ENCODE results near the gene NLRC5. TPM values are rescaled to one million over a fixed set of nuclear protein-coding genes. Genes with fewer than 3 reads are reported as not detected.

Gene NLRC5
- total RNA-seq, 1 donor from 2014 or later, result 0.26 TPM

- Mint-ChIP-seq H3K27me3 (ENCODE audit: low read depth) (peaks cover 9% of the 10 kb centered on the region), H3K36me3 (ENCODE audit: low read depth) (no peaks in the 10 kb centered on the region)
Measured at GRCh38 chr16:56980792-56981724, 8.3 kb upstream of the NLRC5 start.

GRCh38 chr16:56981729-56982271 is 7.6 kb upstream of the NLRC5 start:
- no peak for TF ChIP-seq CTCF (conservative IDR thresholded peaks at IDR 0.05)
- no peak for DNase-seq (ENCODE audit: low read depth, low spot score)
- peaks cover 11% of the 10 kb centered on the region for H3K27me3 Mint-ChIP-seq (ENCODE audit: low read depth)
- H3K9me3 Mint-ChIP-seq, result no peaks in the 10 kb centered on the region
- no peak overlapping the region for H3K27ac Mint-ChIP-seq (ENCODE audit: unreplicated experiment)
- H3K4me1 Mint-ChIP-seq, result no peaks in the 10 kb centered on the region
- no peaks in the 10 kb centered on the region for H3K36me3 Mint-ChIP-seq (ENCODE audit: low read depth)
- H3K4me3 Mint-ChIP-seq, result no peak overlapping the region

More at GRCh38 chr16:56980792-56981724, 8.3 kb upstream of the NLRC5 start:
- TF ChIP-seq CTCF (conservative IDR thresholded peaks at IDR 0.05), result no peak
- Mint-ChIP-seq H3K9me3 (no peaks in the 10 kb centered on the region), H3K27ac (ENCODE audit: unreplicated experiment) (peak overlapping the region; percentile 52), H3K4me1 (no peaks in the 10 kb centered on the region), H3K4me3 (no peak overlapping the region)
- no peak for DNase-seq (ENCODE audit: low read depth, low spot score)

DNA sequence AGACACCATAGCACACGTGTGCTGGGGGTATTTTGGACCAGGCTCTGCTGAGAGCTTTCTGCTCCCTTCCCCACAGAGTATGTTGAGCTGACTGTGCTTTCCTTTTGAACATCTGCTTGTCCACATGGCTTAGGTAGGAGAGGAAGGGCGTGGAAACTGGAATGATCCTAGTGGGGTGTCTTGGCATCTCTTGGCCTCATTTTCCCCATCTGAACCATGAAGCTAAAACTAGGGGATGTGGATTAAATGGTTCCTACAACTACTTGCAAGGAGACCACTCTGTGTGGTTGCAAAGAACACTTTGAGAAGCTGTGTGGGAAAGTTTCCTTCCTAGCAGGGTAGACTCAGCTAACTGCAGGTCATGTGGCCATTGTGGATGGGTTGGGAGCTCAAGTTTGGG is 6.7 kb upstream of the NLRC5 start:
- Mint-ChIP-seq H3K4me1 (no peaks in the 10 kb centered on the region), H3K27ac (ENCODE audit: unreplicated experiment) (no peak overlapping the region), H3K27me3 (ENCODE audit: low read depth) (peaks cover 18% of the 10 kb centered on the region), H3K4me3 (no peak overlapping the region), H3K9me3 (no peaks in the 10 kb centered on the region), H3K36me3 (ENCODE audit: low read depth) (no peaks in the 10 kb centered on the region)
- no peak for TF ChIP-seq CTCF (conservative IDR thresholded peaks at IDR 0.05)
- DNase-seq (ENCODE audit: low read depth, low spot score), result no peak

- no peaks in the 10 kb centered on the region for H3K4me1 Mint-ChIP-seq
- no peaks in the 10 kb centered on the region for H3K36me3 Mint-ChIP-seq (ENCODE audit: low read depth)
- H3K27ac Mint-ChIP-seq (ENCODE audit: unreplicated experiment), result no peak overlapping the region
- no peaks in the 10 kb centered on the region for H3K9me3 Mint-ChIP-seq
- TF ChIP-seq CTCF (conservative IDR thresholded peaks at IDR 0.05), result no peak
- peaks cover 23% of the 10 kb centered on the region for H3K27me3 Mint-ChIP-seq (ENCODE audit: low read depth)
- no peak overlapping the region for H3K4me3 Mint-ChIP-seq
- no peak for DNase-seq (ENCODE audit: low read depth, low spot score)
Measured at GRCh38 chr16:56983211-56983751, 6.1 kb upstream of the NLRC5 start.

DNA sequence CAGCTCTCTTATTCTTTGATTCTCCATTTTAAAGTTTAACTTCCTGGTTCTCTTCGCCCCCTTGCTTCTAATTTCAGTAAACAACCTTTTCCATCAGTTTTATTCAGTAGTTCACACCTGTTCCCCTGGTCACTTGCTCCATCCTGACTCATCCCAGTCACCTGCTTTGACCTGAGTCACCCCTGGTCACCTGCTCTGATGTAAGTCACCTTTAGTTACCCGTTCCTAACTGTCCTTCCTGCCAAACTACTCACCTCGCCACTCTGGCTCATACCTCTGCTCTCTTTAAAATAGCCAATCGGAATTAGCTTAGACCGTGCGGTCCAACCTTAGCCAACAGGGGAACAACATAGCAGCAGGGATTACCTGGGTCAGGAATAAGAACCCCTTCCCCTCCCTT is 4.7 kb upstream of the NLRC5 start:
- H3K9me3 Mint-ChIP-seq, result no peaks in the 10 kb centered on the region
- H3K4me1 Mint-ChIP-seq, result peaks cover 4% of the 10 kb centered on the region
- H3K27ac Mint-ChIP-seq (ENCODE audit: unreplicated experiment), result no peak overlapping the region
- H3K36me3 Mint-ChIP-seq (ENCODE audit: low read depth), result no peaks in the 10 kb centered on the region
- peaks cover 37% of the 10 kb centered on the region for H3K27me3 Mint-ChIP-seq (ENCODE audit: low read depth)
- no peak for DNase-seq (ENCODE audit: low read depth, low spot score)
- no peak overlapping the region for H3K4me3 Mint-ChIP-seq
- TF ChIP-seq CTCF (conservative IDR thresholded peaks at IDR 0.05), result no peak

All from neural crest cell (in vitro differentiated cells).